ENCODE measurements around the gene ATG2A. TPM values are rescaled to one million over a fixed set of nuclear protein-coding genes. Genes with fewer than 3 reads are reported as not detected.

ATG2A gene
- total and polyA plus RNA-seq, 2 of the 8 experiments (the other 6 are each of a cell fraction or from before 2014, with no cell fraction given), result 12.1 to 22.1 TPM

GRCh38 chr11:64850979-64851567 lies 65.9 kb downstream of the ATG2A start:
- no peak overlapping the region for H3K14ac ChIP-seq (ENCODE audit: insufficient read length)
- no peaks in the 10 kb centered on the region for H3K79me1 ChIP-seq (ENCODE audit: low read depth, low read length)
- ChIA-PET POLR2A (ENCODE audit: partially characterized antibody) (interaction anchor here (1.5 to 25.7 kb wide), 3 partner anchors 13 to 33 kb away, joined by 3 to 408 read pairs (median 6); partner anchors contain the start of gene EHD1), CTCF (ENCODE audit: partially characterized antibody) (interaction anchor here (0.6 to 32.3 kb wide), 11 partner anchors 12 to 145 kb away, joined by 3 to 1058 read pairs (median 12); partner anchors contain the start of genes ATG2A, BATF2, EHD1 and GPHA2)
- peaks cover 0 to 5% (median 0%) of the 10 kb centered on the region in 4 experiments; a peak in 1 of 8 replicates for H3K36me3 ChIP-seq (ENCODE audit: control insufficient read depth in 2 of 4, insufficient read depth in 4 of 4, low read length in 3 of 4)
- TF ChIP-seq SAP30 (IDR thresholded peaks at IDR 0.05; ENCODE audit: insufficient read depth, insufficient replicate concordance, low read length) (no peak), CTCF (IDR thresholded peaks at IDR 0.05; ENCODE audit: control extremely low read depth in 1 of 3, insufficient read depth in 1 of 3, low read depth in 1 of 3, low read length in 3 of 3) (peak in 2 of 3 experiments; percentile 8 to 22; a peak in 2 of 4 replicates)
- H3K56ac ChIP-seq (replicated peaks; ENCODE audit: insufficient read length, low read depth, low read length), result peak overlapping the region; percentile 36
- H3K9me3 ChIP-seq (ENCODE audit: insufficient read depth in 2 of 2, low read depth in 1 of 2, low read length in 1 of 2), result no peaks in the 10 kb centered on the region
- H2BK12ac ChIP-seq (ENCODE audit: low read depth, low read length), result peak overlapping the region; percentile 68; the same call in 1 of the 2 replicates
- no peak overlapping the region for H4K91ac ChIP-seq (replicated peaks; ENCODE audit: insufficient read length, low read length)
- FAIRE-seq, result no peak
- H3K4ac ChIP-seq (replicated peaks; ENCODE audit: insufficient read length, low read depth, low read length), result no peak overlapping the region
- H2BK15ac ChIP-seq (ENCODE audit: low read length), result no peak overlapping the region
- H3K18ac ChIP-seq (ENCODE audit: extremely low read depth, low read length), result no peak overlapping the region; the same call in 1 of the 2 replicates
- no peaks in the 10 kb centered on the region for H3K27me3 ChIP-seq (replicated peaks in 1 of 4; ENCODE audit: control insufficient read depth in 3 of 4, extremely low read depth in 1 of 4, insufficient read depth in 3 of 4, low read length in 3 of 4)
- H4K5ac ChIP-seq (ENCODE audit: insufficient read length, low read depth, low read length), result no peak overlapping the region
- H2BK120ac ChIP-seq (replicated peaks; ENCODE audit: low read depth, low read length), result no peak overlapping the region
- WGBS, 2 experiments (ENCODE audit: extremely low coverage in 1 of 2, insufficient coverage in 1 of 2, insufficient read length in 1 of 2, insufficient replicate concordance in 2 of 2, low coverage in 1 of 2, low lambda C conversion rate in 2 of 2, missing lambda C conversion rate in 1 of 2), result 81% methylated on average over 13 of the region's 13 CpGs; no CpG with 5 or more reads in 1 of the 2 experiments
- H3K4me2 ChIP-seq (ENCODE audit: insufficient read depth in 1 of 2, low read depth in 2 of 2, low read length in 2 of 2), result no peak overlapping the region
- H3K9ac ChIP-seq (replicated peaks in 1 of 4; ENCODE audit: extremely low read depth in 1 of 4, low read depth in 3 of 4, low read length in 3 of 4), result no peak overlapping the region
- H3K79me2 ChIP-seq (ENCODE audit: control insufficient read depth in 1 of 2, insufficient read depth in 2 of 2, low read length in 2 of 2), result no peaks in the 10 kb centered on the region
- peaks cover 0 to 17% (median 7%) of the 10 kb centered on the region in 4 experiments; a peak in 6 of 7 replicates for H3K4me1 ChIP-seq (replicated peaks in 1 of 4; ENCODE audit: control insufficient read depth in 3 of 4, insufficient read depth in 4 of 4, low read length in 3 of 4)
- H2AK5ac ChIP-seq (ENCODE audit: low read depth, low read length), result no peak overlapping the region
- no peak overlapping the region for H3K4me3 ChIP-seq (ENCODE audit: extremely low read depth in 1 of 4, insufficient read depth in 2 of 4, low read depth in 3 of 4, low read length in 4 of 4)
- no peak overlapping the region for H2BK20ac ChIP-seq (ENCODE audit: low read length)
- no peak overlapping the region for H2AFZ ChIP-seq (ENCODE audit: low read length)
- peak overlapping the region; percentile 23; the same call in 1 of the 2 replicates for H4K8ac ChIP-seq (ENCODE audit: extremely low read depth, insufficient read depth, low read length)
- no peak overlapping the region; the same call in 1 of the 2 replicates for H3K27ac ChIP-seq (ENCODE audit: low read depth, low read length)
- no peaks in the 10 kb centered on the region for H3K23me2 ChIP-seq (ENCODE audit: low read depth, low read length)
- peak in 1 of 2 experiments; percentile 56 for DNase-seq (ENCODE audit: low read depth in 1 of 2, low spot score in 2 of 2)
- H3K23ac ChIP-seq (ENCODE audit: insufficient read length), result no peak overlapping the region
- no peak overlapping the region for H2BK5ac ChIP-seq (ENCODE audit: low read depth, low read length)
- peaks cover 0 to 2% of the 10 kb centered on the region in 2 experiments for H4K20me1 ChIP-seq (replicated peaks in 1 of 2; ENCODE audit: control insufficient read depth in 1 of 2, insufficient read depth in 2 of 2, low read length in 2 of 2)
